GM19035 (cell line): ENCODE data around the gene SOX13.
"Not testable (repeated sequence)": the region's sequence is repeated elsewhere in the genome, so short reads cannot be mapped to it uniquely, and the experiment has no call there.

Experiments used
- ATAC-seq: cut with Tn5 transposase; IDR thresholded peaks from one replicate; pipeline ENCODE4 v1.9.1; 2021; ENCODE audit not compliant: unreplicated experiment

The SOX13 gene

GRCh38 chr1:204087181-204087892, 14.4 kb downstream of the SOX13 start:
- no peak for ATAC-seq

- no peak for ATAC-seq
Observed at GRCh38 chr1:204087893-204088528, 15.1 kb downstream of the SOX13 start.

DNA sequence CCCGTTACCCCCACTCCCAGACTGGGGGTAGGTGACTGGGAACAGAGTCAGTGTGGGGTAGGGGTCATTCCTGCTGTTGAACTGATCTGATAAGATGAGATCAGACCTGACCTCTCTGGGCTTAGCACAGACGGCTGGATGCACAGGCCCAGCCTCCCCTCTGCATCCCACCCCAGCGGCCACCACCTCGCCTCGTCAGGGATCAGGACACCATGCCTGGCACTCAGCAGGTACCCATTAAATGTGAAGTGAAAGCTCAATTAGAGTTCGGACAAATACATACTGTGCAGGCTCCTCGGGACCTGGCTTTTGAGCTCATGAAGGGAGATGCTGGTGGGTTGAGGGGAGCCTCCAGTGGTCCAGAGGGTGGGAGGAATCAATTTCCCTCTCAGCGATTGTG, 15.7 kb downstream of the SOX13 start:
- ATAC-seq: no peak

- no peak for ATAC-seq
Observed at GRCh38 chr1:204089044-204089751, 16.3 kb downstream of the SOX13 start.

GRCh38 chr1:204090132-204090531, 17.2 kb downstream of the SOX13 start:
- not testable (repeated sequence) for ATAC-seq

DNA sequence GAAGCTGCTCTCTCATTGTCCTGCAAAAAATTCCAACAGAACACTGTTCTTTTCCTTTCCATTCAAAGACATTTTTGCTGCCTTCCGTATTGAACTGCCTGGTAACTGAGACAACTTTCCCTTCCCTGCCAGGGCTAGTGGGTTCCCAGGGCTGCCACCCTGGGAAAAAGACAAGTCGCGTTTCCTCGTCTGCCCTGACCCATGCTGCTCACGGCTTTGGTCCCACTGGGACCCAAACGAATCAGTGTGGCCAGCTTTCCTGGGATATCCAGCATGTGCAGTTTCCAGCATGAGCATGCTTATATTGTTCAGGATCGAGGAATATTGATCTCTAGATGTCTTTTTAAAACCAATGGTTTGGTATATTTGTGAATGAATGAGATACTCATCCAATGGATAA, 18.2 kb downstream of the SOX13 start:
- no peak for ATAC-seq

DNA sequence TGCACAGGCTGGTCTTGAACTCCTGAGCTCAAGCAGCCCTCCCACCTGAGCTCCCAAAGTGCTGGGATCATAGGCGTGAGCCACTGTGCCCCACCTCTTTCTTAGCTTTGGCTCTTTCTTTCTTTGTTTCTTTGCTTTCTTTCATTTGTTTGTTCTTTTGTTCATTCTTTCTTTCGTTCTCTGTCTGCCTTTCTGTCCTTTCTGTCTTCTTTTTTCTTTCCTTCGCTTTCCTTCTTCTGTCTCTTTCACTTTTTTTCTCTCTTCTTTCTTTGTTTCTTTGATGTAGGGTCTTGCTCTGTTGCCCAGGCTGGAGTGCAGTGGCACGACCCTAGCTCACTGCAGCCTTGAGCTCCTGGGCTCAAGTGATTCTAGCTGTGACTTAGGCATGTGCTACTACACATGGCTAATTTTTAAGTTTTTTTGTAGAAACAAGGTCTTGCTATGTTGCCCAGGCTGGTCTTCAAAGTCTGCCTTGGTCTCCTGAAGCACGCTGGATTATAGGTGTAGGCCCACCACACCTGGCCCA, 18.9 kb downstream of the SOX13 start:
- no peak for ATAC-seq

DNA sequence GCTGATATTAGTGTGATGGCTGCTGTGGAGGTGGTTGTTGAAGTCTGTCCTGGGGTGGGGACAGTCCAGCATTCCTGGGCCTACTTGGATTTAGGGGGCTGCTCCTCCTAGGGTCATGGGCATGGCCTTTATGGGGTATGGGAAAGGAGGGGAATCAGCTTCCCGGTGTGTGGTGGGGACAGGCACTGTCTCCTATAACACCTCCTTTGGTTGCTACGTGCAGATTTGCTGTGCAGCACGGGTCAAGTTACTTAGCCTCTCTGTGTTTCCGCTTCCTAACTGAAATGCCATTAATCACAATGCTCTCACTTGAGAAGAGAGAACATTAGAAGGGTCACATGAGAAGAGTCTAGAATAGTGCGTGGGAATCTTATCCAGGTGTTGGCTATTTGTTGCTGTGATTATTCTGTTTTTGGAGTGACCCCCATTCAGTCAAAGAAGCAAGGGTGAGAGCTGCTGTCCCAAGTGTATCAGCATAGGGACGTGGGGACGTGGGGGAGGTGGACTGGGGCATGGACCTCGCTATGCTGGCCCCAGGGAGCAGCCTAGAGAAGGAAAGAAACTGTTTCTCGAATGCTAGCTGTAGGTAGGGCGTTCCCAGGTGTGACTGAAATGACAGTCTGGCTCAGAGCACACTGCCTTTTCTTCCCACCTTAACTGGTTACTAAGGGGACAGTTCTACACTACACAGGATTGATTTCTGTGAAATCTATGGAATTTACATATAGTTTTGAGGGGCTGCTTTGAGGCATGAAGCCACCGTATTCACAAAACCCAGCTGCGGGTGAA, 19.9 kb downstream of the SOX13 start:
- ATAC-seq: no peak

DNA sequence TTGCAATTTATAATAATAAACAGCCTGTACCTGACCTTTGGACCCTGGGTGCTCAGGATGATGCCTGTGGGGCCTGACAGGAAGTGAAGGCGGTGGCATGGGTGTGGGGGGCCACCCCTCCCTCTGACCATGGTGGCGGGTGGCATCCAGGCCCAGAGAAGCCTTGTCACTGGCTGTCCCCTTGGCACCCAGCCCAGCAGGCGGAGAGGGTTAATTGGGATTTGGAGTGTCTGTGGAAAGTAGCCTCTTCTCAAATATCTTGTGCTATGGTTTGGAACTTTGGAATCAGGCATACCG, 20.5 kb downstream of the SOX13 start:
- no peak for ATAC-seq

DNA sequence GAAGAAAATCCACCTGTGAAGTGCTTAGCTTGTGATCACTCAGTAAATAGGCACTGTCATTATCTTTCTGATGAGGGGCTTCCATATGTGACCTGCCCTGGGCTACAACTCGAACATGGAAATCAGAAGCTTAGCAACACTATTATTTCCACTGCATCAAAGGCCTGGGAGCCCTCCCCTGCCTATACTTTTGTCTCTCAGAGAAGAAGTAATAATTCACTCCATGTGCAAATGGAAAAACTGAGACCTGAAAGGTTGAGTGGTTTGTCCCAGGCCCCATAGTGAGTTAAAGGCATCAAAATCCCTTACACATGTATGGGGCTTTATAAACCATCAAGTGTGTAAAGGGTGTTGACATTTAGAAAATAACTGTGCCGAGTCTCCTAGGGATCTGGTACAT, 20.9 kb downstream of the SOX13 start:
- ATAC-seq: no peak

DNA sequence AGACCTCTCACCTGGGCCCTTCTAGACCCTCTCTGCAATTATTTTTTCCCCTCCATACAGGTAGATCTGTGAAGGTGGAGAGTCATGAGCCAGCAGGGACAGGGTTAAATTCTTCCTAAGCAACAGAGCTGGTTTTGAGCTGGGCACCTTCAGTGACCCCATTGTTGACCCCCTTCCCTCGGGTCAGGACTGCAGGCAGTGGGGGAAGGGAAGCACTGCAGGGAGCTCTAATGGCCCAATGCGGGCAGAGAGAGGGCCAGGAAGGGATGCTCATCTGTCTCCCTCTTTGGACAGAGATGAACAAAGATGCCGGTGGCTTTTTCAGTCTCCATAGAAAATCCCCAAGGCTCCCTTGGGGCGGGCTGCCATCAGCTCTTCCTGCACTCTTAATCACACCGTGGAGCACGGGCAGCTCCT, 21.4 kb downstream of the SOX13 start:
- ATAC-seq: no peak

- ATAC-seq: no peak
Observed at GRCh38 chr1:204094856-204095634, 22.1 kb downstream of the SOX13 start.

- no peak for ATAC-seq
Observed at GRCh38 chr1:204096931-204097330, 24.0 kb downstream of the SOX13 start.

DNA sequence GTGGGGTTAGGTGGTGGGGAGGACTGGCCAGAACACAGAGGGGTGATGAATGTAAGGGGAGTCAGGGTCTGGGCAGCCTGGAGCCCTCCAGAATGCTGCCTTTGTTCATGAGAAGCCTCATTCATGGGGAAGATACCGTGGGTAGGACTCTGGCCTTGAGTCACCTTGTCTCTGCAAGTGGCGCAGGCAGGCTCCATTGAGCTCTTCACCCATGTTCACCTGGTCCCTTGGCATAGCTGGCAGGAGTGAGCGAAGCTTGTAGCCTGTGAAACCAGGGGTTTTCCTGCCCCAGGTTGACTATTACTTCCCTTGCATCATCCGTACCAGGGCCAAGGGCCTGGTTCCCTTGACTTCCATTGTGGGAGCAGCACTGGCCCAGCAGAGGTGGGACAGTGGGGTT, 25.8 kb downstream of the SOX13 start:
- ATAC-seq: no peak

- ATAC-seq: not testable (repeated sequence)
Observed at GRCh38 chr1:204099754-204100153, 26.8 kb downstream of the SOX13 start.

DNA sequence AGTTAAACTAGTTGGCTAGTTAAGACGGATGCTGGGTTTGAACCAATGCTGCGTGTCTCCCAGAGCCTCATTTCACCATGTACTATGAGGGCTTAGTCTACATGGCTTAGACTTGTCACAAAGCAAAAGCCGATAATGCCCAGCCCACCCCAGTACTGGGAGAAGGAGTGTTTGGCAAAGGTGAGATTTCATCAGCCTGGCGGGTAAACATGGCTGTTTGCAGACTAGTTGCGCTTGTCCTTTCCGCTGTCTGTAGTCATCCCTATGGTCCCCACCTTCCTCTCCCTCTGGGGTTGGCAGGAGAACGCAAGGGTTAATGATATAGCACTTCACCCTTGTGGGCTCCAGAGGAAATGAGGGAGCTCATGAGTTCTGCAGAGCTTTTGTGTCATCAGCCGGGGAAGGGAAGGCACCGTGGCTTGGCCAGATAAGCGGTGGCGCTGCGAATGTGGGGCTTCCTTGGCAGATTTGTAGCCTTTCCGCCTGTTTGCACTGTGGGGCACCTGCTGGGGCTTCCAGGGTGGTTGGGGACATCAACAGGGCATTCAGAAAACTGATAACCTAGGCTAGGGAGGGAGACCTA, 29.2 kb downstream of the SOX13 start:
- ATAC-seq: no peak

- ATAC-seq: no peak
Observed at GRCh38 chr1:204102739-204103430, 30.0 kb downstream of the SOX13 start.

- ATAC-seq: no peak
Observed at GRCh38 chr1:204103431-204103741, 30.5 kb downstream of the SOX13 start.

DNA sequence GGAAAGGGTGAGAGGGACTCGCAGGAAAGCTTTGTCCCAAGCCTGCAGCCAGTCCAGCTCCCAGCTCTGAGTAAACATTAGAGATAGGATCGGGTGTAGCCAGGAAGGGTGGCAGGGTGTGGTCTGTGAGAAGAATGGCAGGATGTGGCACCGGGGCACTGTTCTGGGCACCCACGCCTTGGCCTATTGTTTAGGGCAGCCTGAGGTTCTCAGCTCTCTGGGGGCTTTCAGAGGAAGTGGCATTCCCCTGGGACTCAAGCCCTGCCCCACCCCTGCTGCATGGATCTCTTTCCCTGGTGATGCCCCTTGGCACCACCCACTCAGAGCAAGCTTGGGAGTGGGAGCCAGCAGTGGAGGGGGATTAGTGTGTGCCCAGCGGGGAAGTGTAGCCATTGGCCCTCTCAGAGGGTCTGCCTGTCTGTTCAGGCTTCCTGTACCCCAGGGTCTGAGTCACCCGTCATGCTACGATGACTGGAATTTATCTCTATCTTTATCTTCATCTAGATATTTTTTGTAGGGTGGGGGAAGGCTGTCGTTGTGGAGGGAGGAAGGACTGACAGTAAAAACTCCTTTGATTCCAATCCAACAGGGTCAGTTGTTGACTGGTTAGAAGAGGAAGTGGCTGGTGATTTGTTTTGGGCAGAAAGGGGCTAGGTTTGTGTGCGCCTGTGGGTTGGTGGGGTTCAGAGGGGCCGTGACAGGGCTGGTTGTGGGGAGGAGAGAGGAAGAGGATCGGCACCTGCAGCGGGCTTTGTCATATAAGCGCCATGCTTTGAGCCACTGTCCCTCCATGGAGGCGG, 31.6 kb downstream of the SOX13 start:
- no peak for ATAC-seq
